Measurements from ENCODE around the gene TST.

DNA sequence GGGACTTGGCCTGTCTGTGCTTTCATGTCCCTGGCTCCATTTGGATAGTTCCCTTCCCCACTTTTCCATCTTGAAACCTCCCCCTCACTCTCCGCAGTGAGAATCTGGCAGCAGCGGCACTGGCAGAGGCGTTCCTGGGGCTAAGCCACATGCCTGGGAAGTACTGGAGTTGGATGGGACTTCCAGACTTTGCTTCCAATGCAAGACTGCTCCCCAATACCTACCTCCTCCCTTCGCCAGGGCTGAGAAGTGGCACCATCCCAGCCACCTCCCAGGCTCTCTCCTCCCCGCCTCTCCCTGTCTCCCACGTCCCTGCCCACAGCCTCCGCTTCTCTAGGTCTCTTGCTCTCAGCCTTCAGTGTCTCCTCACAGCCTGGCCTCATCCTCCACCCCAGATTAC is 16.6 kb downstream of the TST start:
- TF ChIP-seq POLR2A (IDR thresholded peaks at IDR 0.05; ENCODE audit: low read length) = no peak
- TF ChIP-seq GATA1 (IDR thresholded peaks at IDR 0.05; ENCODE audit: low read depth, low read length) = no peak
